IPS DF 4.7 (cell line): ENCODE data around the gene XIAP.
A peak's percentile ranks its signal among the peaks of the same experiment; 100 is the strongest.
"Not testable (repeated sequence)": the region's sequence is repeated elsewhere in the genome, so short reads cannot be mapped to it uniquely, and the experiment has no call there.

Experiments used
- DNase-seq: peaks from one replicate; pipeline ENCODE4 v3.0.0-alpha.2; 2013; ENCODE audit warnings: low spot score; ENCODE audit errors: extremely low read depth

The XIAP gene

GRCh38 chrX:123859846-123860838, at the start of gene XIAP:
Gene XIAP (plus strand): TSS chrX:123860053. CDS start chrX:123885663, 25,610 bp downstream.
- peak; percentile 7 for DNase-seq

- no peak for DNase-seq
Observed at GRCh38 chrX:123814343-123814742, 45.5 kb upstream of the XIAP start.

- DNase-seq, result not testable (repeated sequence)
Observed at GRCh38 chrX:123814934-123815394, 44.9 kb upstream of the XIAP start.

- no peak for DNase-seq
Observed at GRCh38 chrX:123817288-123817894, 42.5 kb upstream of the XIAP start.

GRCh38 chrX:123818243-123818642, 41.6 kb upstream of the XIAP start:
- no peak for DNase-seq

GRCh38 chrX:123822965-123823364, 36.9 kb upstream of the XIAP start:
- DNase-seq, result no peak

GRCh38 chrX:123830309-123830708, 29.5 kb upstream of the XIAP start:
- no peak for DNase-seq

- DNase-seq, result peak; percentile 22
Observed at GRCh38 chrX:123833387-123833786, 26.5 kb upstream of the XIAP start.

GRCh38 chrX:123834116-123834515, 25.7 kb upstream of the XIAP start:
- DNase-seq, result no peak

- no peak for DNase-seq
Observed at GRCh38 chrX:123835661-123836371, 24.0 kb upstream of the XIAP start.

- DNase-seq, result not testable (repeated sequence)
Observed at GRCh38 chrX:123845129-123845528, 14.7 kb upstream of the XIAP start.

GRCh38 chrX:123846577-123847038, 13.2 kb upstream of the XIAP start:
- DNase-seq, result no peak

- no peak for DNase-seq
Observed at GRCh38 chrX:123847056-123847455, 12.8 kb upstream of the XIAP start.

- DNase-seq, result no peak
Observed at GRCh38 chrX:123849096-123849495, 10.8 kb upstream of the XIAP start.

- DNase-seq, result not testable (repeated sequence)
Observed at GRCh38 chrX:123849906-123850305, 9.9 kb upstream of the XIAP start.

GRCh38 chrX:123851079-123851478, 8.8 kb upstream of the XIAP start:
- no peak for DNase-seq

GRCh38 chrX:123854329-123854728, 5.5 kb upstream of the XIAP start:
- no peak for DNase-seq

GRCh38 chrX:123859409-123859845, 426 bp upstream of the XIAP start:
- DNase-seq, result peak; percentile 16

- DNase-seq, result no peak
Observed at GRCh38 chrX:123860983-123861382, 1.1 kb downstream of the XIAP start.

- DNase-seq, result no peak
Observed at GRCh38 chrX:123869488-123869887, 9.6 kb downstream of the XIAP start.

- DNase-seq, result no peak
Observed at GRCh38 chrX:123871309-123871708, 11.5 kb downstream of the XIAP start.

GRCh38 chrX:123873956-123874355, 14.1 kb downstream of the XIAP start:
- DNase-seq, result no peak
